Hepatocyte (in vitro differentiated cells): Measurements from ENCODE around the gene CATSPERE.

Source experiments
- CTCF ChIP-seq: fragments of 200-600 bp; sonication (generic); IDR thresholded peaks from 2 replicates; pipeline ENCODE4 v1.5.1; 2016; ENCODE audit warnings: antibody characterized with exemption, mild to moderate bottlenecking; ENCODE audit not compliant: poor library complexity
- EZH2 ChIP-seq: fragments of 200-600 bp; sonication (generic); IDR thresholded peaks from 2 replicates; pipeline ENCODE4 v1.6.1; 2016; ENCODE audit warnings: antibody characterized with exemption, mild to moderate bottlenecking, borderline replicate concordance
- EZH2phosphoT487 ChIP-seq: fragments of 200-600 bp; sonication (generic); IDR thresholded peaks from one replicate; pipeline ENCODE4 v1.6.1; 2018; ENCODE audit warnings: antibody characterized with exemption, mild to moderate bottlenecking, low read depth, moderate library complexity; ENCODE audit not compliant: unreplicated experiment, severe bottlenecking

GRCh38 chr1:244642526-244642925, 181.5 kb downstream of the CATSPERE start:
- TF ChIP-seq EZH2phosphoT487 (no peak), EZH2 (no peak), CTCF (no peak)
